Skeletal muscle tissue (tissue), 4 donors: Measurements from ENCODE around the gene PPM1H. TPM values are rescaled to one million over a fixed set of nuclear protein-coding genes. Genes with fewer than 3 reads are reported as not detected.

ENCODE experiments used
- H3K27ac ChIP-seq: one replicate; pipeline ENCODE4 v1.7.0; 2013; ENCODE audit warnings: mild to moderate bottlenecking, low read depth, low read length, inconsistent platforms
- H3K27me3 ChIP-seq, 3 donors: one replicate each; pipeline ENCODE4 v1.7.0; 2013; ENCODE audit warnings: low read length in 3 of 3; ENCODE audit not compliant: control insufficient read depth in 3 of 3, insufficient read depth in 3 of 3
- H3K36me3 ChIP-seq, 3 donors: one replicate each; pipeline ENCODE4 v1.7.0; 2013; ENCODE audit warnings: low read length in 3 of 3; ENCODE audit not compliant: control insufficient read depth in 3 of 3, insufficient read depth in 3 of 3
- H3K4me1 ChIP-seq, 3 donors: one replicate each; pipeline ENCODE4 v1.7.0; 2013; ENCODE audit warnings: low read length in 3 of 3, mild to moderate bottlenecking in 3 of 3; ENCODE audit not compliant: control insufficient read depth in 3 of 3, insufficient read depth in 3 of 3
- H3K4me3 ChIP-seq, 3 donors: one replicate each; pipeline ENCODE4 v1.7.0; 2013; ENCODE audit warnings: low read length in 3 of 3
- H3K9ac ChIP-seq, 3 donors: one replicate each; pipeline ENCODE4 v1.7.0; 2013; ENCODE audit warnings: low read length in 3 of 3, mild to moderate bottlenecking in 3 of 3, moderate library complexity in 2 of 3, low read depth in 1 of 3
- H3K9me3 ChIP-seq, 3 donors: one replicate each; pipeline ENCODE4 v1.7.0; 2013; ENCODE audit warnings: low read length in 3 of 3; ENCODE audit not compliant: control insufficient read depth in 3 of 3
- total RNA-seq: library from RNA; depleted of rRNA; stranded (reverse); fragments of >200 nt; gene quantifications from one replicate; pipeline ENCODE4 v1.2.3, GENCODE V29; 2014
- donor health status: Osteomylitis.

Gene PPM1H
- total RNA-seq, 1 donor from 2014 or later = 4.2 TPM

GRCh38 chr12:62793256-62794217, 141.4 kb downstream of the PPM1H start:
- Histone ChIP-seq H3K4me3 (peak overlapping the region; percentile 52 to 64 (median 56)), H3K9me3 (no peaks in the 10 kb centered on the region), H3K27ac (no peak overlapping the region), H3K27me3 (no peaks in the 10 kb centered on the region), H3K9ac (peak overlapping the region in 2 of 3 donors; percentile 13 to 18), H3K36me3 (no peaks in the 10 kb centered on the region), H3K4me1 (peaks cover 3 to 4% (median 3%) of the 10 kb centered on the region in 3 donors)

GRCh38 chr12:62792236-62792870, 142.6 kb downstream of the PPM1H start:
- Histone ChIP-seq H3K27me3 (no peaks in the 10 kb centered on the region), H3K4me1 (peaks cover 3 to 4% (median 3%) of the 10 kb centered on the region in 3 donors), H3K9ac (no peak overlapping the region), H3K4me3 (no peak overlapping the region), H3K27ac (no peak overlapping the region), H3K9me3 (no peaks in the 10 kb centered on the region), H3K36me3 (no peaks in the 10 kb centered on the region)

- Histone ChIP-seq H3K4me3 (no peak overlapping the region), H3K27ac (peak overlapping the region; percentile 30), H3K4me1 (peaks cover 12 to 16% (median 16%) of the 10 kb centered on the region in 3 donors)
These were observed 145.1 kb downstream of the PPM1H start for GRCh38 chr12:62789851-62790250.

GRCh38 chr12:62787611-62788010, 147.3 kb downstream of the PPM1H start:
- no peak overlapping the region for H3K4me3 ChIP-seq
- peaks cover 9 to 13% (median 13%) of the 10 kb centered on the region in 3 donors for H3K4me1 ChIP-seq
- H3K27me3 ChIP-seq = no peaks in the 10 kb centered on the region
- H3K9me3 ChIP-seq = no peaks in the 10 kb centered on the region
- H3K36me3 ChIP-seq = no peaks in the 10 kb centered on the region
- H3K27ac ChIP-seq = no peak overlapping the region
- H3K9ac ChIP-seq = no peak overlapping the region

More at GRCh38 chr12:62789851-62790250, 145.1 kb downstream of the PPM1H start:
- Histone ChIP-seq H3K9ac (no peak overlapping the region), H3K36me3 (no peaks in the 10 kb centered on the region), H3K27me3 (no peaks in the 10 kb centered on the region), H3K9me3 (no peaks in the 10 kb centered on the region)

- H3K4me3 ChIP-seq = no peak overlapping the region
- no peaks in the 10 kb centered on the region for H3K27me3 ChIP-seq
- H3K9me3 ChIP-seq = no peaks in the 10 kb centered on the region
- H3K27ac ChIP-seq = peak overlapping the region; percentile 76
- peaks cover 9 to 13% (median 13%) of the 10 kb centered on the region in 3 donors for H3K4me1 ChIP-seq
- H3K36me3 ChIP-seq = no peaks in the 10 kb centered on the region
- H3K9ac ChIP-seq = no peak overlapping the region
These were observed 147.9 kb downstream of the PPM1H start for GRCh38 chr12:62787023-62787422.

GRCh38 chr12:62785941-62786559, 148.9 kb downstream of the PPM1H start:
- H3K9ac ChIP-seq = no peak overlapping the region

GRCh38 chr12:62784576-62784975, 150.4 kb downstream of the PPM1H start:
- no peaks in the 10 kb centered on the region for H3K9me3 ChIP-seq
- no peak overlapping the region for H3K4me3 ChIP-seq
- no peaks in the 10 kb centered on the region for H3K36me3 ChIP-seq
- no peak overlapping the region for H3K27ac ChIP-seq
- no peak overlapping the region for H3K9ac ChIP-seq
- no peaks in the 10 kb centered on the region for H3K27me3 ChIP-seq
- peaks cover 9 to 13% (median 13%) of the 10 kb centered on the region in 3 donors for H3K4me1 ChIP-seq

More at GRCh38 chr12:62785941-62786559, 148.9 kb downstream of the PPM1H start:
- peaks cover 9 to 13% (median 13%) of the 10 kb centered on the region in 3 donors for H3K4me1 ChIP-seq
- H3K4me3 ChIP-seq = no peak overlapping the region
- no peaks in the 10 kb centered on the region for H3K9me3 ChIP-seq
- H3K27ac ChIP-seq = peak overlapping the region; percentile 76
- no peaks in the 10 kb centered on the region for H3K36me3 ChIP-seq
- no peaks in the 10 kb centered on the region for H3K27me3 ChIP-seq

- H3K27me3 ChIP-seq = no peaks in the 10 kb centered on the region
- H3K4me1 ChIP-seq = peaks cover 9 to 13% (median 13%) of the 10 kb centered on the region in 3 donors
- H3K4me3 ChIP-seq = no peak overlapping the region
- no peak overlapping the region for H3K9ac ChIP-seq
- no peaks in the 10 kb centered on the region for H3K36me3 ChIP-seq
- H3K9me3 ChIP-seq = no peaks in the 10 kb centered on the region
- no peak overlapping the region for H3K27ac ChIP-seq
These were observed 151.1 kb downstream of the PPM1H start for GRCh38 chr12:62783881-62784280.

- Histone ChIP-seq H3K9me3 (no peaks in the 10 kb centered on the region), H3K4me1 (peaks cover 2 to 9% (median 6%) of the 10 kb centered on the region in 3 donors), H3K9ac (no peak overlapping the region), H3K4me3 (no peak overlapping the region), H3K27ac (no peak overlapping the region), H3K27me3 (no peaks in the 10 kb centered on the region), H3K36me3 (no peaks in the 10 kb centered on the region)
These were observed 153.6 kb downstream of the PPM1H start for GRCh38 chr12:62781136-62781880.
